Endothelial cell of hepatic sinusoid (primary cell): ENCODE results near the gene ASB15.
"Not testable (repeated sequence)": the region's sequence is repeated elsewhere in the genome, so short reads cannot be mapped to it uniquely, and the experiment has no call there.

Experiments used
- in situ Hi-C: cut with HindIII; loops from 2 replicates; pipeline ENCODE4 v1.10.0; 2017; ENCODE audit warnings: low sequenced_read_pairs

ASB15 gene

GRCh38 chr7:123634011-123634573 lies 32.5 kb downstream of the ASB15 start:
- in situ Hi-C loops: not testable (repeated sequence)

- in situ Hi-C loops: no loop called here
These were observed 34.1 kb downstream of the ASB15 start for GRCh38 chr7:123635551-123636359.

GRCh38 chr7:123637203-123637602 lies 35.6 kb downstream of the ASB15 start:
- in situ Hi-C loops: no loop called here

GRCh38 chr7:123637878-123638277 lies 36.3 kb downstream of the ASB15 start:
- in situ Hi-C loops: no loop called here

GRCh38 chr7:123639631-123640030 lies 38.0 kb downstream of the ASB15 start:
- in situ Hi-C loops: no loop called here

GRCh38 chr7:123640583-123640982 lies 39.0 kb downstream of the ASB15 start:
- in situ Hi-C loops: no loop called here

- in situ Hi-C loops: no loop called here
These were observed 40.3 kb downstream of the ASB15 start for GRCh38 chr7:123641901-123642300.

- in situ Hi-C loops: no loop called here
These were observed 42.1 kb downstream of the ASB15 start for GRCh38 chr7:123643495-123644441.

GRCh38 chr7:123645516-123645915 lies 43.9 kb downstream of the ASB15 start:
- in situ Hi-C loops: no loop called here

GRCh38 chr7:123647106-123647730 lies 45.6 kb downstream of the ASB15 start:
- in situ Hi-C loops: no loop called here

- in situ Hi-C loops: no loop called here
These were observed 48.3 kb downstream of the ASB15 start for GRCh38 chr7:123649964-123650363.

- in situ Hi-C loops: no loop called here
These were observed 49.0 kb downstream of the ASB15 start for GRCh38 chr7:123650595-123650994.

- in situ Hi-C loops: no loop called here
These were observed 50.8 kb downstream of the ASB15 start for GRCh38 chr7:123652406-123652805.

GRCh38 chr7:123653162-123653561 lies 51.5 kb downstream of the ASB15 start:
- in situ Hi-C loops: no loop called here

- in situ Hi-C loops: no loop called here
These were observed 54.0 kb downstream of the ASB15 start, which contains the start of gene LMOD2 for GRCh38 chr7:123655614-123656013. TSS of gene LMOD2 (plus strand) at chr7:123655866. CDS start at chr7:123655964, 98 bp downstream.

GRCh38 chr7:123656544-123657303 lies 55.1 kb downstream of the ASB15 start:
- in situ Hi-C loops: no loop called here

- in situ Hi-C loops: no loop called here
These were observed 55.7 kb downstream of the ASB15 start for GRCh38 chr7:123657304-123657685.

- in situ Hi-C loops: no loop called here
These were observed 56.4 kb downstream of the ASB15 start for GRCh38 chr7:123658023-123658422.

GRCh38 chr7:123660514-123661354 lies 59.1 kb downstream of the ASB15 start:
- in situ Hi-C loops: no loop called here
